ENCODE measurements around the gene GTF3C2. TPM values are rescaled to one million over a fixed set of nuclear protein-coding genes. Genes with fewer than 3 reads are reported as not detected.

The GTF3C2 gene
- total and polyA plus RNA-seq, 9 of the 15 experiments (the other 6 are each of a cell fraction or from before 2014, with no cell fraction given): 35.5 to 96.8 (median 53.0) TPM

DNA sequence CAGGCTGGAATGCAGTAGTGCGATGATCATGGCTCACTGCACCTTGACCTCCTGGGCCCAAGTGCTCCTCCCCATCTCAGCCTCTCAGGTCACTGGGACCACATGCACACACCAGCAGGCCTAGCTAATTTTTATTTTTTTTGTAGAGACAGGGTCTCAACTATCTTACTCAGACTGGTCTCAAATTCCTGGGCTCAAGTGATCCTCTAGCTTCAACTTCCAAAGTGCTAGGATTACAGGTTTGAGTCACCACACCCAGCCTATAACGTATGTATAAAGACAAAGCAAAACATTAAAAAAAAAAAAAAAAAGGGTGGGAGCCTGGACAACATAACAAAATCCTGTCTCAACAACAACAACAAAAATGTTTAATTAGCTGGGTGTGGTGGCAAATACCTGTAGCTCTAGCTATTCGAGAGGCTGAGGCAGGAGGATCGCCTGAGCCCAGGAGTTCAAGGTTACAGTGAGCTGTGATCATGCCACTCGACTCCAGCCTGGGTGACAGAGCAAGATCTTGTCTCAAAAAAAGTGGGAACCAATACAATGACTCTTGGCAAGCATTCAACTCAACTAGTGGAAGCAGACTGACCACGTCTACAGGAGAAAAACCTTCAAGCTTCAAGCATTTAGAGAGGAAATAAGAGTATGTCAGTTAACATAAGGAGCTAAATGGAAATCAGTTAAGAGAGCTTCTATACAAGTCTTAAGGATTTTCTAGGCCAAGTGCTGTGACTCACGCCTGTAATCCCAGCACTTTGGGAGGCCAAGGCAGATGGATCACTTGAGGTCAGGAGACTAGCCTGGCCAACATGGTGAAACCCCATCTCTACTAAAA, 2.6 kb downstream of the GTF3C2 start (continued):
- TF ChIP-seq MYC (IDR thresholded peaks at IDR 0.05; ENCODE audit: low read depth, low read length) (0 out of 2 replicates have a peak, but pooled peaks have one; percentile 14), MYC (CRISPR knock-in tag; IDR thresholded peaks at IDR 0.05; ENCODE audit: borderline replicate concordance, low read depth) (no peak), ARID1B (IDR thresholded peaks at IDR 0.05) (peak; percentile 74), NCOA1 (IDR thresholded peaks at IDR 0.05; ENCODE audit: low read depth) (0 out of 2 replicates have a peak, but pooled peaks have one; percentile 32), NBN (IDR thresholded peaks at IDR 0.05; ENCODE audit: low read depth) (0 out of 2 replicates have a peak, but pooled peaks have one; percentile 72), SOX6 (IDR thresholded peaks at IDR 0.05) (peak; percentile 90), NR2C1 (IDR thresholded peaks at IDR 0.05) (peak; percentile 37), NR2C1 (tag; IDR thresholded peaks at IDR 0.05) (no peak), HDAC1 (IDR thresholded peaks at IDR 0.05) (peak in 1 of 2 experiments; percentile 55; a peak in 1 of 4 replicates), DACH1 (IDR thresholded peaks at IDR 0.05; ENCODE audit: partially characterized antibody) (no peak), HNRNPH1 (optimal IDR thresholded peaks at IDR 0.05; ENCODE audit: low read depth, low read length) (no peak), ATF1 (CRISPR knock-in tag; IDR thresholded peaks at IDR 0.05) (no peak), ATF1 (tag; IDR thresholded peaks at IDR 0.05) (peak; percentile 44; the same call in 1 of the 2 replicates), BCOR (IDR thresholded peaks at IDR 0.05) (0 out of 2 replicates have a peak, but pooled peaks have one; percentile 3), FOXJ2 (tag; IDR thresholded peaks at IDR 0.05) (peak; percentile 55; the same call in 1 of the 2 replicates), HDAC3 (IDR thresholded peaks at IDR 0.05; ENCODE audit: borderline replicate concordance, partially characterized antibody) (no peak), ZSCAN29 (IDR thresholded peaks at IDR 0.05) (peak; percentile 50; the same call in 1 of the 2 replicates)
- TF ChIP-seq, protein P1, sequence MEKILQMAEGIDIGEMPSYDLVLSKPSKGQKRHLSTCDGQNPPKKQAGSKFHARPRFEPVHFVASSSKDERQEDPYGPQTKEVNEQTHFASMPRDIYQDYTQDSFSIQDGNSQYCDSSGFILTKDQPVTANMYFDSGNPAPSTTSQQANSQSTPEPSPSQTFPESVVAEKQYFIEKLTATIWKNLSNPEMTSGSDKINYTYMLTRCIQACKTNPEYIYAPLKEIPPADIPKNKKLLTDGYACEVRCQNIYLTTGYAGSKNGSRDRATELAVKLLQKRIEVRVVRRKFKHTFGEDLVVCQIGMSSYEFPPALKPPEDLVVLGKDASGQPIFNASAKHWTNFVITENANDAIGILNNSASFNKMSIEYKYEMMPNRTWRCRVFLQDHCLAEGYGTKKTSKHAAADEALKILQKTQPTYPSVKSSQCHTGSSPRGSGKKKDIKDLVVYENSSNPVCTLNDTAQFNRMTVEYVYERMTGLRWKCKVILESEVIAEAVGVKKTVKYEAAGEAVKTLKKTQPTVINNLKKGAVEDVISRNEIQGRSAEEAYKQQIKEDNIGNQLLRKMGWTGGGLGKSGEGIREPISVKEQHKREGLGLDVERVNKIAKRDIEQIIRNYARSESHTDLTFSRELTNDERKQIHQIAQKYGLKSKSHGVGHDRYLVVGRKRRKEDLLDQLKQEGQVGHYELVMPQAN (IDR thresholded peaks at IDR 0.05; ENCODE audit: borderline replicate concordance): no peak
- TF ChIP-seq, protein P2, sequence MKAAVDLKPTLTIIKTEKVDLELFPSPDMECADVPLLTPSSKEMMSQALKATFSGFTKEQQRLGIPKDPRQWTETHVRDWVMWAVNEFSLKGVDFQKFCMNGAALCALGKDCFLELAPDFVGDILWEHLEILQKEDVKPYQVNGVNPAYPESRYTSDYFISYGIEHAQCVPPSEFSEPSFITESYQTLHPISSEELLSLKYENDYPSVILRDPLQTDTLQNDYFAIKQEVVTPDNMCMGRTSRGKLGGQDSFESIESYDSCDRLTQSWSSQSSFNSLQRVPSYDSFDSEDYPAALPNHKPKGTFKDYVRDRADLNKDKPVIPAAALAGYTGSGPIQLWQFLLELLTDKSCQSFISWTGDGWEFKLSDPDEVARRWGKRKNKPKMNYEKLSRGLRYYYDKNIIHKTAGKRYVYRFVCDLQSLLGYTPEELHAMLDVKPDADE (conservative IDR thresholded peaks at IDR 0.05; ENCODE audit: control insufficient read depth, low read depth, low read length): no peak
- TF ChIP-seq, protein P3, sequence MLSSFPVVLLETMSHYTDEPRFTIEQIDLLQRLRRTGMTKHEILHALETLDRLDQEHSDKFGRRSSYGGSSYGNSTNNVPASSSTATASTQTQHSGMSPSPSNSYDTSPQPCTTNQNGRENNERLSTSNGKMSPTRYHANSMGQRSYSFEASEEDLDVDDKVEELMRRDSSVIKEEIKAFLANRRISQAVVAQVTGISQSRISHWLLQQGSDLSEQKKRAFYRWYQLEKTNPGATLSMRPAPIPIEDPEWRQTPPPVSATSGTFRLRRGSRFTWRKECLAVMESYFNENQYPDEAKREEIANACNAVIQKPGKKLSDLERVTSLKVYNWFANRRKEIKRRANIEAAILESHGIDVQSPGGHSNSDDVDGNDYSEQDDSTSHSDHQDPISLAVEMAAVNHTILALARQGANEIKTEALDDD (IDR thresholded peaks at IDR 0.05): peak; percentile 96
- TF ChIP-seq, protein P4, sequence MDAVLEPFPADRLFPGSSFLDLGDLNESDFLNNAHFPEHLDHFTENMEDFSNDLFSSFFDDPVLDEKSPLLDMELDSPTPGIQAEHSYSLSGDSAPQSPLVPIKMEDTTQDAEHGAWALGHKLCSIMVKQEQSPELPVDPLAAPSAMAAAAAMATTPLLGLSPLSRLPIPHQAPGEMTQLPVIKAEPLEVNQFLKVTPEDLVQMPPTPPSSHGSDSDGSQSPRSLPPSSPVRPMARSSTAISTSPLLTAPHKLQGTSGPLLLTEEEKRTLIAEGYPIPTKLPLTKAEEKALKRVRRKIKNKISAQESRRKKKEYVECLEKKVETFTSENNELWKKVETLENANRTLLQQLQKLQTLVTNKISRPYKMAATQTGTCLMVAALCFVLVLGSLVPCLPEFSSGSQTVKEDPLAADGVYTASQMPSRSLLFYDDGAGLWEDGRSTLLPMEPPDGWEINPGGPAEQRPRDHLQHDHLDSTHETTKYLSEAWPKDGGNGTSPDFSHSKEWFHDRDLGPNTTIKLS (IDR thresholded peaks at IDR 0.05; ENCODE audit: borderline replicate concordance, low read depth): peak; percentile 61; the same call in 1 of the 2 replicates
